NK-92 treated with Interleukin-12 subunit alpha and Interleukin-12 subunit beta, amount 100 ng/mL, for 24 hours (cell line): ENCODE measurements around the gene TTC12.

Source experiments
- DNase-seq: peaks from one replicate; lab custom pipeline; 2025; lab: John Stamatoyannopoulos, UW

Gene TTC12

DNA sequence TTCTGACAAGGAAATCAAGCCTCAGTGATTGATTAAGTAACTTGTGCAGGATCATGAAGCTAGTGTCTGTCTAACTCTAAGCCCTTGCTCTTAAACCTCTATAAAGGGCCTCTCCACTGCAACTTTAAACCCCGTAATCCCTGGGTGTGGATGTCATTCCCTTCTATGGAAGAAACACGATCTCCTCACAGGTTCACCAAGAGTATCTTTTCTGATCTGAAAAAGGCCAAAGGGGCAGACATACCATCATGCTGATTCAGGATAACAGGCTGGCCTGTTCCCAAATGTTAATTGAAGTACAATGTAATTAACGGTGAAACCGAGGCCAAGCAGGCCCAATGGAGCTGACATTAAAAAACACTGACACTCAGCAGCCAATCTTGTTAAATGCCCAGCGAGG is 17.1 kb downstream of the TTC12 start:
- DNase-seq, result no peak

DNA sequence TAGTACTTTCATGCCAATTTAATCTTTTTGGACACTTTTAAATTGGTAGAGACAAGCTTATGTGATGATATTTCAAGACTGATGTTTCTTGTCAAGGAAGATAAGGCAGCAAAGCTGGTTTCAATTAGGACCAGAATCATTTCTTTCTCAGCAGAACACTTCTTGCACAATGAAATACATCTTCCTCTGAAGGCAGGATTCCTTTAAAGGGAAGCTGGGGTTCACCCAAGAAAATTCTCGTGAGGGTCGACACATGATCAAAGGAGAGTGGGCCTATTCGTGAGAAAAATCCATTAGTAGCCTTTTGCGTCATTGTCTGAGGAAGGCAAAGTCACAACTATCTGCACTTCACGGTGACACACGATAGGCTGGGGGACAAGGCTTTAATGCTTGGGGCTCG is 17.6 kb downstream of the TTC12 start:
- DNase-seq, result no peak

DNA sequence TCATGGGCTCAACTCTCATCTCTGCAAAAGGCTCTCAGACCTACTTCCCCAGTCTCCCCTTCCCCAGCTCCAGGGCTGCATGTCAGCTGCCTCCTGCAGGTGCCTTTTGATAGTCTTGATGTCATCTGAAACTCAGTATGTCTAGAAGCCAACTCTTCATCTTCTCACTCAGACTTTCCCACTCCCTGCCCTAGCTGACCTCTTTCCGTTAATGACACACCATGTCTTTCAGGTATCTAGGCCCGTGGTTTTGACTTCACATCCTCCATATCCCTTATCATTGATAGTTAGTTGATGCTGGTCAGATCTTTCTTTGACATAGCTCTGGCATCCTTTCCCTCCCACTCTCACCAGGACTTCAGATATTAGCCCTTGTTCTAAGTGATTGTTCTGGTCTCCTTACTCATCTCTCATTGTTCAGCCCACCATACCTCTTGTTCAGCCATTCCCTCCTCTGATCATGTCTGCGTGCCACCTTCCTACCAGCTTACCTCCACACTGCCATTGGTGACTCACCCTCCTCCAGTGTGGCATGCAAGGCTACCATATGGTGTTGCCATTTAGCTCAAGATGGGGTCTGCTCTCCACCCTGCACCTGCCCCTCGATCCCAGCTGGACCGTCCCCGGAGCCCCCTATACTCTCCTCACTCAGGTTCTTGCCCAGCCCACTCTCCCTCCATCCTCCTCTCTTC is 18.4 kb downstream of the TTC12 start:
- no peak for DNase-seq

DNA sequence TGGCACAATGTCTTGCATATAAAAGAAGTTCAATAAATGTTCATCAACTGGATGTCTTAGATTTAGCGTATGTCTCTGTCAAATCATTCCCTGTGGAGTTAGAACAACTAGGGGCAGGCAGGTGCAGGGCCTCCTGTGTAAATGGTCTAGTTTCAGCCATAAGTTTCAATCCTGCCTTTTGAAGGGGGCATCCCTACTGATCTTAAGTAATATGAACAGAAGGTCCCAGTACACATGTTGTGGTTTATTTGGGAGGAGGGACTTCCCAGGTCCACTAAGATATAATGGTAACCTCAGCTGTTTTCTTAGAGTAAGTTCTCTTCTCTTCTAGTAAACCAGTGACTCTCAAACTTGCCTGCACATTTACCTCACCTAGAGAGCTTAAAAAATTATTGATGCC is 19.8 kb downstream of the TTC12 start:
- no peak for DNase-seq

DNA sequence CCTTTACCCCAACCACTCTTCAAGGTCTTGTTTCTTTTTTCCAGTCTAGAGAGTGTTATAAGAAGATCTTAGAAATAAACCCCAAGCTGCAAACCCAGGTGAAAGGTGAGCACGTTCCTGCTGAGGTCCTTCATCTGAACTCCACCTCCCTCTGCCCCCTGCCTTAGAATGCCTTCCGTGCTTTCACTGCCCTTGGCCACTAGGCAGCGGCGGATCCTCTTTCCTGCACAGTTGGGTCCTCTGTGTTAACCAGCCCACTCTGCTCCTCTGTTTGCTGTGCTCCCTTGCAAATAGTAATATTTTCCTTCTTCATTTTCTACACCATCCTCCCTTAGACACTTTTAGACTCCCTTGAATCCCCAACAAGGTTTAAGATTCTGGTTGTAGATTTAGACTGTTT is 24.3 kb downstream of the TTC12 start:
- DNase-seq, result no peak

DNA sequence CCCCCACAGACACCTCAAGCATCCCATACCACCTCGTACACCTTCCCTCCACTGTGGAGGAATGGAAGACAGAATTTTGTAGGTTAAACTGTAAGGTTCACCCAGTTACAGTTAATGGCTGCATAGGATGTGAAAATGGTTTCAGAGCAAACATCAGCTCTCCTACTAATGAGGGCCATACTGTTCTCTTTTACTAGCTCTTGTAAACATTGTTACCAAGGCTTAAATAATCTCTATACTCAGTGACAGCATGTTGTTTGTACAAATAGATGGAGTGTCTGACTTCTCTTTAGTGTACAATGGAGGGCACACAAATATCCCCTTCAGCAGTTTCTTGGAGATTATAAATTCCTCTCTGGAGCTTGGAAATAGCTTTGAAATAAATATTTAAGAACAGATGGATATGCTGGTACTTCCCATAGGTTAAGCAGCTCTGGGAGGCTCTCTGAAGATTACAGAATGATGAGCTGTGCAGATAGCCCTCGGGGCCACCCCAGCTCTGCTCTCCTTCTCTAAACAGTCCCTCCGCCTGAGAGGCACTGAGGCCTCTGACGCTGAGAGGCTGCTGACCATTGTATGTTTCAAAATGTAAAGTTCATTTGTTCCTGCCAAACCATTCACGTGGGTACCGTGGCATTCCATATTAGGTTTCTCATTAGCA is 25.7 kb downstream of the TTC12 start:
- no peak for DNase-seq

DNA sequence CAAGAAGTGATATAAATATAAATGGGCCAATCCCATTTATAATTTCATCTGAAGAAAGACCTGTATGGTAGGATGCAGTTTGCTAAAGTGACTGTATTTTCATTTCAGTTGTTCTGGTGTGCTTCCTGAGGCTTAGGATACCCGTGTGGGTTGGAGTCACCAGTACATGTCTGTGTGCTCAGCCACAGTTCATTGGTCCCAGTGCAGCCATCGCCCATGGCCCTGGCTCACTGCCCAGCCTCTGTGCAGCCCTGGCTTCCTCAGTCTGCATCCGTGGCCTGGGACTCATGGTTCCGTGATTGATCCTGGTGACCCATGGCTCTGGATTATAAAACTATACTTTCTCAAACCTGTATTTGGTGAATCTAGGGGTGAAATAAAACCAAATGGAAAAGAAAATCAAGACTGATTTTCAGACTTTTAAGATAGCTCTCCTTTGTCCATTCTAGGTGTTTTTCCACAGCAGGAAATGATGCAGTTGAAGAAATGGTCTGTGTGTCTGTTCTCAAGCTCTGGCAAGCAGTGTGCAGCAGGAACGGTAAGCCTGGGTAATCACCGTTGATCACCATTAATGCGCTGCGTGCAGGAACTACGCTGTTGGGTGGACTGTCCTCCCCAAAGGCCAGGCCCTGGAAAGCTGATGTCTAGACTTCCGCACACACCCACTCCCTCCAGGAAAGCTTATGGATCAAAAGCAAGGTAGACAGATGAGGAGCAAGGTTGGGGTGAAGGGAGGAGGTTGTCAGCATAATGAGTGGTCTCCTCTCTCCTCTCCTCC is 27.2 kb downstream of the TTC12 start:
- DNase-seq, result no peak

DNA sequence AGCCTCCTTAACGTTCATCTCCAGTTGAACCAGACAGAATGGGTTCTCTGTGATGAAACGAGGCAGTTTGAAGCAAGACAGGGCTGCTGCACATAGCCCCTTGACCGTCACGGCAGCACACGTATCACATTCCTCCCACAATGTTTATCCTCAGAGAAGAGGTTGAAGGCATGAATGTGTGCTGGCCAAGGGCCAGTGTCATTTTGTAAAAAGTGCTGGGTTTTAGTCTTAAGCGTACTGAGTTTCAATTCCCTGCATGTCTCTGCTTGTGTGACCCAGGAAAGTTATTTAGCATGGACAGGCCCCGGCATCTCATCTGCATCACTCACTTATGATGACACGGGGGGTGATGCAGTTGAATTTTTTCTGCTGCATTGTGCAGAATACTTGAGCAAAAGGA is 31.6 kb downstream of the TTC12 start:
- no peak for DNase-seq

DNA sequence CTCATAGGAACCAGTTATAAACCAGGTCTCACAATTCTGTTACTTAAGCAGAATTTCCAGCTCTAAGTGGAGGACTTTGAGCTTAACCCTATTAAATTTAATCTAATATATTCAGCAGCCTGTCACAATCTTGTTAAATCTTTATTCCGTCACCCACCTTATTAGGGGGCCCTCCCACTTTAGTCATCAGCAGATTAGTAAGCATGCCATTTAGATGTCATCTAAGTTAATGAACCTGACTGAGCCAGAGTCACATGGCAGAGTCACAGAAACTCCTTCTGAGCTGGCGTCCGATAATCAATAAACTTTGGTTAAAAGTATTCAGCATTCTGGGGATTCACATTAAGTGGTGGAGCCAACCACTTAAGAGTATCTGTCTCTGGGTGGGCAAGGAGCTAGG is 35.1 kb downstream of the TTC12 start:
- no peak for DNase-seq

DNA sequence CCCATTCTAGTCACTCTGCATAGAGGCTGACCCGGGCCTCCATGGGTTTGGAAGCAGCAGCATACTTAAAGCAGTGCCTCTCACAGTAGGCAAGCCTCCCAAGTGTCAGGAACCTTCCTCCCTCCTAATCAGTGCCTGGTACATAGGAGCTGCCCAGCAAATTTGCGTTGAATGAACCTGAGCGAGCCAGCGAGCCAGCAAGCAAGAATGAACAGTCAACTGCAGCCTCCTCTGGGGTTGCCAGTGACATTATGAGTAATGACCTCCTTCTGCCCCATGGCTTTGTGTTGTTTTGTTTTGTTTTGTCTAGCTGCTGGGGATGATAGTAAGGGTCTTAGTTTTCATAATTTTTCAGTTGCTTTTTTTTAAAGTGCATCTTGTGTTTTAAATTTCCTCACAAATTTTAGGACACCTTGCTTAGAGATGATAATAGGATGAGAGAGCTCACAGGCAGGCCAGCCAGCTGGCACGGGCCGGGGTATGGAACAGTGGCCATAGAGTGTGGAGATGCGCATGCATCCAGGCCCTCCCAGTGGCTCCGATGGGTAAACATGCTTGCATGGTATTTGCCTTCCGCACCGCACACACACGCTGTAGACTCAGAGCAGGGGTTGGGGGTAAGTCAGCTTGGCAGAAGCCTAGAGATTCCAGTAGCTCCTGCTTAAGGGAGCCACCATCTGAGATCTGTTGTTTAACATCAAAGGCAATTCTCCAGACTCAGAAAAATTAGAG is 36.1 kb downstream of the TTC12 start:
- no peak for DNase-seq

DNA sequence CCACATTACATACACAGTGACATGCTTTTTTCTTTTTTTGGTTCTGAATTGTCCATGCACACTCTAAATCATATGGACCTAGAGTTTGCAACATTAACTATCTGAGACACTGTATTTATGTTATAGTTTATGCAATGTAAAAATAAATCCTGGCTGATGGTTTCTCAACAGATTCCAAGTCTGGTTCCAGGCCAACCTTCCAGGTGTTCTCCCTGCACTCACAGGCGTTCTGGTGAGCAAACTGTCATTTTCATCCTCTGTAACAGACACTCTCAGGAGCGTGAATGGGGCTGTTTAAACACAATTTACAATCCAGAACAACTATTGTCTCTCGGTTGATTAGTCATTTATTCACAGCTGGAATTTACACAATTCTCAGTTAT is 36.7 kb downstream of the TTC12 start:
- DNase-seq, result no peak

DNA sequence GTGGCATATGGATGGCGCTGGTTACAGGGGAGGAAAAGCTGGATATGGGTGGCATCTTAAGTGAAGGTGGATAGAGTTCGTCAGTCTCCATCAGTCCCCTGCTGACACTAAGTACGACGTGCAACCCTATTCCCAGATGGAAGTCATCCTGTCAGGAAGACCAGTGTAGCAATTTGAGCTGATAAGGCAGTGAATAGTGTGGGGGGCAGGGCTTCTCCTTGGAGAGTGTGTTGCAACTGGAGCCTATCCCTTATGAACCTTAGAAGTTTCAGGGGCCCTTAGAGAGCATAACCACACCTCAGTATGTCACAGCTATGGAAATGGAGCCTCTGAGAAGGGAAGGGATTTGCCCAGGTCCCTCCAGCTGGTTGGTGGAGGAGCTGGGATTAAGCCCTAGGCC is 37.1 kb downstream of the TTC12 start:
- DNase-seq, result no peak

DNA sequence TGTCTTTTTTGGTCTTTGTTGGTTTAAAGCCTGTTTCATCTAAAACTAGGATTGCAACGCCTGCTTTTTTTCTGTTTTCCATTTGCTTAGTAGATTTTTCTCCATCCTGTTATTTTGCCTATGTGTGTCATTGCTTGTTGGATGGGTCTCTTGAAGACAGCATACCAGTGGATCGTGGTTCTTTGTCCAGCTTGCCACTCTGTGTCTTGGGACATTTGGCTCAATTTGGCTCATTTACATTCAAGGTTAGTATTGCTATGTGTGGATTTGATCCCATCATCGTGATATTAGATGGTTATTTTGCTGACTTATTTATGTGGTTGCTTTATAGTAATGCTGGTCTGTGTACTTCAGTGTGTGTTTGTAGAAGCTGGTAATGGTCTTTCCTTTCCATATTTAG is 41.8 kb downstream of the TTC12 start:
- no peak for DNase-seq

DNA sequence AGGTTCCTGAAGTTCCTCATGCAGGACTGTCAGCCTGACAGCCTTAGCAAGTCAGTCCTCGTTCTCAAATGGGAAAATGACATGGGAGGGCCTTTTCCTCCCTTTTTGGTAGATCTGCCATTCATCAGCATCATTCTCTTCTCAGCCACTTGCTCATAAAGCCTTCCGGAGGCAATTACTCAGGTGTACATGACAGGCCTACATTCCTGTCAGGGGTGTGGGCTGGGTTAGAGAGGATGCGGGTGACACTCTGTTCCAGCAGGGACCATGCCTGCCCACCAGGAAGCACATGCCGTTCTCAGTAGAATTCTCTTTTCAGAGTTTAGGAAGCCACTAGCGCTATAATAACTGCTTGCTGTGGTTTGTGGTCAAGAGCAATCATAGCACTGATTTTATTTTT is 49.0 kb downstream of the TTC12 start:
- no peak for DNase-seq

DNA sequence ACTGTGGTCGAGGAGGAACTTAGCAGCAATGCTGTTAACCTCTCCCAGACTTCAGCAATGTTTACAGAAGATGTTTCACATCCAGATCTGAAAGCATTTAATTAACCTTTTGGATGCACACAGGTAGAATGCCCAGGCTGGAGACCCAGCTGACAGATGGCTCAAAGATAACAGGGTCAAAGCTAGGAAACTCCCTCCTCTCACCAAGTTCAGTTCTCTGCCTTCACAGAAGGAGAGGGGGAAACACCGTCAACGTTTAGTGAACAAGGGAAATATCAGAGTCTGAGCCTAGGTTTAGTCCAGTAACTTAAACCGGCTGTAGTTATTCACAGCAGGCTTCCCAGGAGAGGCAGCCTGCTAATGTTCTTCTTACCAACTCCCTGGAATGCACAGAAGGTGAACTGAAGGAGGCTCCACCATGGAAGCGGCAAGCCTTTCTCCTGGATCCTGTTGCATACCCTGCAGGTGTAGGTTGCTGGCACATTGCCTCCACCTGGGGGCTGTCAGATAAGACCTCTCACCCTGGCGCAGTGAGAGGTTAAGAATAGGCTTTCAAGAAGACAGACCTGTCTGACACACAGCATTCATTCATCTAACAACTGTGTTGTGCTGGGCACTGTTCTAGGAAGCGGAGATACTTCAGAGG is 49.7 kb downstream of the TTC12 start:
- no peak for DNase-seq

DNA sequence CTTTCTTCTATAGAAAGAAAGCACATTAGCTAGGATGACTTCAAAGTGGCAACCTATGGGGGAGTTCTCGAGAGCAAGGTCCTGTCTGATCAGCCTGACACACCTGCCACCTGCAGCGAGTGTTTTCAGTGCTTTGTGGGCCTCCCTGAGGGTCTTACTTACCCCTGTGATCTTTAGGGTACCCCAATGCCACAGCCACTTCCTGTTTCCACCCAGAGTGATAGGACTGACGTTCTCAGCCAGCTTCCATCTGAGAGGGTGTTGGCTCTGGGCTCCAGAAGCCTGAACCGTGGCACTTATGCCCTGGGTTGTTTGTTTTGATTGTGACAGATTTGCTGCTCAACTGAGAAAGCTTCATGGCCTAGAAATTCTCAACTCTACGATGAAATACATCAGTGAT is 51.5 kb downstream of the TTC12 start:
- no peak for DNase-seq

DNA sequence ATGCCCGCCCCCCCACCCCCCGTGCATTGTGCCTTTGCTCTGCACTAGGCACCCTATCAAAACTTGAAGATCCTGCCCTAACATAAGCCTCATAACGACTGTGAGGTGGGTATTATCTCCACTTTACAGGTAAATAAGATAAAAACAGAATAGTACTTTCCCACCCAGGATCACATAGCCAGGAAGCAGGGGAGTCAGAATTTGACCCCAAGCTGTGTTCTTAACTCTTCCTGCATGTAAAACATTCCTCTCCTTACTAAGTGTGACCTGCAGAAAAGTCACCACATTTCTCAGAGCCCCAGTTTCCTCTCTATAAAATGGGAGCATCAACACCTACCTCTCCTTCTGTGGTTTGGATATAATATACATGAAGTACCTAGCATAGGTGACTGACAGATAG is 55.0 kb downstream of the TTC12 start:
- no peak for DNase-seq

DNA sequence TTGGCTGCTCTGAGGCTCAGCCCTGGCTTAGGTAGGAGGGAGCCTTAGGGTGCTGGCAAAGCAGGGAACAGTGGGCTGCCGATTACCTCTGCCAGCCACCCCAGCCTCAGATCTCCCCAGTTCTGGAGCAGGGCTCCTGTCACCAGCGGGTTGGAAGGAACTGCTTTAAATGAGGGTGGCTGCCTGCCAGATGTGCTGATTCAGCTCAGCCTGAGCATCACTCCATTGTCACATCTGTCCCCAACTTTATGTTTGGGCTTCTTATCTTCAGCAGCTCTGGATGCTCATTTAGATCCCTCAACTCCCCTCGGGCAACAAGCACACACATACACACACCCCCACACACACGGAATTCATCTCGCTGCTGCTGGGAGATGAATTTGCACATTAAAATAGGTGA is 56.3 kb downstream of the TTC12 start:
- DNase-seq, result no peak

DNA sequence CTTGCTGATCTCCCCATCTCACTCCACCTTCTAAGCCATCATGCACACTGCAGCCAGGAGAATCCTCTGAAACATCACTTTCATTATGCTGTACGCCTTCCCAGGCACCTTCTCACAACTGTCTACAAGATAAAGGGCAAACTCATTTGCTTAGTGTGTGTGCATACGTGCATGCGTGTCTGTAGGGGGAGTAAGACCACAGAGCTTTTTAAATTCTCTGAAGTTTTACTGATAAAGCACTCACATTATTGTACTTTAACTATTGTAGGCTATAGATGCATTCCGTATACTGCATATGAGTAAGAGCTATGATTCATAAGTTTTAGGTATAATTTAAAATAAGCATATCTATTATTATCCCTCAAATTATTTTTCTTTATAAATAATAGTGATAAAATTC is 57.9 kb downstream of the TTC12 start:
- no peak for DNase-seq

DNA sequence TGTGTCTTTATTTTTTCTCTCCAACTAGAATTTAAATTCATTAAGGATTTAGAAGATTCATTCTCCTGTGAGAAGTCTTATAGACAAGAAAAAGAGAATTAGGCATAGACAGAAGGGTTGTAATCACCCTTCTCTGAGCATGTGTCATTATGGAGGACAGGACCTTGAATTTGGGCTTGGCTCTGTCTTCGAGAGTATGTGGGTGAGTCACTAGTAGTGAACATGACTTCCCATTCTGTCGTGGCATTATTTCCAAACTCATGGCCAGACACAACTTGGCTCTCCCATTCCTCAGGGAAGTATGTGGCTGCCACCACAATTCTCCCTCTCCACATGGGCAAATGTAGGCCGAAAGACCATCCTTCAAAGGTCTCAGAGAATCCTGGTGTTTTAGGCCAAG is 58.9 kb downstream of the TTC12 start:
- DNase-seq, result no peak

DNA sequence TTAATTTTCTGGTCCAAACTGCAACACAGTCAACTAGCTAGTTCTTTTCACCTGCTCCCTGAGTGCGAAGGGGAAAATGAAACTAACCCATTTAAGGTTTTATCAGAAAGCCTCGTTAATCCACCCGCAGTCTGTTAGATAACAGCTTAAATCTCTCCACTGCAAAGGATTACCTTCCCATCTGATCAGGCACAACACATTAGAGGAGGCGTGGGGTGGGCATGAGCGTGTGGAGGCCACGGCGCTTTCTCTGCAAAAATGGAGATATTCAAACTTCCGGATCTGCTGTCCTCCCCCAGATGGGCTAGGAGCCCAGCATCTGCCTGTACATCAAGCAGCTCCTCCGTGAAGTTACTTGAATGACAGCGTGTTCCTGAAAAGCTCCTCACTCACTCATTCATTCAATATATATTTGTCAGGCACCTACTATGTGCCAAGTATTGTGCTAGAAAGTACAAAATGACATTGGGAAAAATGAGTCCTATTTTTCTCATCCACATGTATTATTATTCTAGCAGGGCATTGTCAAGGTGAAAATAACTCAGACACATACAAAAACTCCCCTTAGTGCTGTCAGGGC is 59.7 kb downstream of the TTC12 start:
- DNase-seq, result no peak

DNA sequence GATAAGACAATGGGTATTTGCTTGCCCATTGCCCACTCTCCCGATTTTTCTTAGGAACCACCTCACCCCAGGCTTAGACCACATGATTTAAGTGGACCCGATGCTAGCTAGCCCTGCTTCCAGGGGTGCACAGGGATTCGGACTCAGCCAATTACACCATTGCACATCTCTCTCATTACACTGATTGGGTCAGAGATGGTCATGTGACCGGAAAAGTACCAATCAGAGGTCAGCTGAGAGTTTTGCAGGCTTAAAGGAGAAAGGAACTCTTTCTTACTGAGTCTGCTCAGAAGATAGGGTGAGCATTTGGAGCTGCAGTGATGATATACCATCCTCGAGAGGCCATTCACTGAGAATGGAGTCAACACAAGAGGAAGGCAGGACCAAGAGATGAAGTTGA is 61.0 kb downstream of the TTC12 start:
- no peak for DNase-seq
